ENCODE data around the gene ANKRD28. TPM values are rescaled to one million over a fixed set of nuclear protein-coding genes. Genes with fewer than 3 reads are reported as not detected.
A peak's percentile ranks its signal among the peaks of the same experiment; 100 is the strongest.

Gene ANKRD28
- total and polyA plus RNA-seq, 3 experiments from 2014 or later = 11.2 to 41.5 (median 40.2) TPM

- Mint-ChIP-seq H3K4me1 (peaks cover 0 to 4% (median 0%) of the 10 kb centered on the region in 3 donors), H3K27me3 (no peaks in the 10 kb centered on the region), H3K36me3 (peaks cover 6 to 66% (median 23%) of the 10 kb centered on the region in 3 donors), H3K4me3 (no peak overlapping the region), H3K27ac (no peak overlapping the region), H3K9me3 (no peaks in the 10 kb centered on the region)
- no peaks in the 10 kb centered on the region for H3K9me3 ChIP-seq (ENCODE audit: low read length)
- H3K4me3 ChIP-seq (ENCODE audit: low read length) = no peak overlapping the region
- ChIA-PET POLR2A (no interaction called here), CTCF (no interaction called here)
- H3K36me3 ChIP-seq (ENCODE audit: insufficient read depth, low read length) = peaks cover 7% of the 10 kb centered on the region
- DNase-seq = no peak
- H3K4me1 ChIP-seq (ENCODE audit: insufficient read depth, low read length) = no peaks in the 10 kb centered on the region
- H3K27ac ChIP-seq (ENCODE audit: low read depth, low read length) = no peak overlapping the region
- no peaks in the 10 kb centered on the region for H3K27me3 ChIP-seq (ENCODE audit: insufficient read depth, low read length, poor library complexity, severe bottlenecking)
Measured at GRCh38 chr3:15683253-15683652, 114.5 kb downstream of the ANKRD28 start.

GRCh38 chr3:15682561-15683185 lies 115.1 kb downstream of the ANKRD28 start:
- H3K9me3 ChIP-seq (ENCODE audit: low read length) = no peaks in the 10 kb centered on the region
- CTCF ChIA-PET = no interaction called here
- no peak overlapping the region for H3K4me3 Mint-ChIP-seq
- H3K27ac ChIP-seq (ENCODE audit: low read depth, low read length) = no peak overlapping the region
- peaks cover 6 to 70% (median 21%) of the 10 kb centered on the region in 3 donors for H3K36me3 Mint-ChIP-seq
- no peaks in the 10 kb centered on the region for H3K9me3 Mint-ChIP-seq
- H3K4me1 ChIP-seq (ENCODE audit: insufficient read depth, low read length) = no peaks in the 10 kb centered on the region
- H3K27me3 Mint-ChIP-seq = no peaks in the 10 kb centered on the region
- H3K4me1 Mint-ChIP-seq = peaks cover 0 to 4% (median 0%) of the 10 kb centered on the region in 3 donors
- H3K36me3 ChIP-seq (ENCODE audit: insufficient read depth, low read length) = peaks cover 12% of the 10 kb centered on the region
- no peak for DNase-seq
- no peak overlapping the region for H3K4me3 ChIP-seq (ENCODE audit: low read length)
- POLR2A ChIA-PET = no interaction called here
- H3K27me3 ChIP-seq (ENCODE audit: insufficient read depth, low read length, poor library complexity, severe bottlenecking) = no peaks in the 10 kb centered on the region
- no peak overlapping the region for H3K27ac Mint-ChIP-seq

GRCh38 chr3:15681668-15682067 lies 116.1 kb downstream of the ANKRD28 start:
- Histone ChIP-seq H3K4me3 (ENCODE audit: low read length) (no peak overlapping the region), H3K9me3 (ENCODE audit: low read length) (no peaks in the 10 kb centered on the region), H3K4me1 (ENCODE audit: insufficient read depth, low read length) (no peaks in the 10 kb centered on the region), H3K27ac (ENCODE audit: low read depth, low read length) (no peak overlapping the region), H3K27me3 (ENCODE audit: insufficient read depth, low read length, poor library complexity, severe bottlenecking) (no peaks in the 10 kb centered on the region), H3K36me3 (ENCODE audit: insufficient read depth, low read length) (peaks cover 17% of the 10 kb centered on the region)
- H3K36me3 Mint-ChIP-seq = peaks cover 6 to 71% (median 20%) of the 10 kb centered on the region in 3 donors
- H3K9me3 Mint-ChIP-seq = no peaks in the 10 kb centered on the region
- peaks cover 0 to 4% (median 0%) of the 10 kb centered on the region in 3 donors for H3K4me1 Mint-ChIP-seq
- no peaks in the 10 kb centered on the region for H3K27me3 Mint-ChIP-seq
- ChIA-PET CTCF (no interaction called here), POLR2A (no interaction called here)
- H3K4me3 Mint-ChIP-seq = no peak overlapping the region
- H3K27ac Mint-ChIP-seq = no peak overlapping the region
- DNase-seq = no peak

- Mint-ChIP-seq H3K4me1 (no peaks in the 10 kb centered on the region), H3K27ac (no peak overlapping the region), H3K36me3 (peaks cover 6 to 49% (median 10%) of the 10 kb centered on the region in 3 donors), H3K9me3 (no peaks in the 10 kb centered on the region), H3K27me3 (no peaks in the 10 kb centered on the region), H3K4me3 (no peak overlapping the region)
- H3K27ac ChIP-seq (ENCODE audit: low read depth, low read length) = no peak overlapping the region
- DNase-seq = no peak
- H3K4me3 ChIP-seq (ENCODE audit: low read length) = no peak overlapping the region
- H3K36me3 ChIP-seq (ENCODE audit: insufficient read depth, low read length) = peaks cover 15% of the 10 kb centered on the region
- H3K27me3 ChIP-seq (ENCODE audit: insufficient read depth, low read length, poor library complexity, severe bottlenecking) = no peaks in the 10 kb centered on the region
- H3K4me1 ChIP-seq (ENCODE audit: insufficient read depth, low read length) = no peaks in the 10 kb centered on the region
- ChIA-PET POLR2A (no interaction called here), CTCF (no interaction called here)
- no peaks in the 10 kb centered on the region for H3K9me3 ChIP-seq (ENCODE audit: low read length)
Measured at GRCh38 chr3:15679306-15679705, 118.5 kb downstream of the ANKRD28 start.

- no peaks in the 10 kb centered on the region for H3K27me3 Mint-ChIP-seq
- Histone ChIP-seq H3K9me3 (ENCODE audit: low read length) (no peaks in the 10 kb centered on the region), H3K27ac (ENCODE audit: low read depth, low read length) (no peak overlapping the region), H3K4me1 (ENCODE audit: insufficient read depth, low read length) (no peaks in the 10 kb centered on the region), H3K27me3 (ENCODE audit: insufficient read depth, low read length, poor library complexity, severe bottlenecking) (no peaks in the 10 kb centered on the region), H3K36me3 (ENCODE audit: insufficient read depth, low read length) (peaks cover 18% of the 10 kb centered on the region), H3K4me3 (ENCODE audit: low read length) (no peak overlapping the region)
- H3K4me3 Mint-ChIP-seq = no peak overlapping the region
- H3K27ac Mint-ChIP-seq = no peak overlapping the region
- POLR2A ChIA-PET = no interaction called here
- H3K4me1 Mint-ChIP-seq = no peaks in the 10 kb centered on the region
- DNase-seq = no peak
- no peaks in the 10 kb centered on the region for H3K9me3 Mint-ChIP-seq
- H3K36me3 Mint-ChIP-seq = peaks cover 7 to 35% (median 12%) of the 10 kb centered on the region in 3 donors
- CTCF ChIA-PET = no interaction called here
Measured at GRCh38 chr3:15676259-15676658, 121.5 kb downstream of the ANKRD28 start.

- Histone ChIP-seq H3K4me1 (ENCODE audit: insufficient read depth, low read length) (no peaks in the 10 kb centered on the region), H3K27me3 (ENCODE audit: insufficient read depth, low read length, poor library complexity, severe bottlenecking) (no peaks in the 10 kb centered on the region), H3K36me3 (ENCODE audit: insufficient read depth, low read length) (peaks cover 18% of the 10 kb centered on the region), H3K27ac (ENCODE audit: low read depth, low read length) (no peak overlapping the region), H3K9me3 (ENCODE audit: low read length) (no peaks in the 10 kb centered on the region), H3K4me3 (ENCODE audit: low read length) (no peak overlapping the region)
- ChIA-PET CTCF (no interaction called here), POLR2A (no interaction called here)
- no peak overlapping the region for H3K27ac Mint-ChIP-seq
- peaks cover 9 to 40% (median 20%) of the 10 kb centered on the region in 3 donors for H3K36me3 Mint-ChIP-seq
- H3K4me1 Mint-ChIP-seq = peaks cover 2 to 7% (median 6%) of the 10 kb centered on the region in 3 donors
- H3K27me3 Mint-ChIP-seq = no peaks in the 10 kb centered on the region
- H3K4me3 Mint-ChIP-seq = no peak overlapping the region
- no peaks in the 10 kb centered on the region for H3K9me3 Mint-ChIP-seq
- DNase-seq = no peak
Measured at GRCh38 chr3:15673536-15673935, 124.2 kb downstream of the ANKRD28 start.

- peak; percentile 29 to 72 (median 38) for DNase-seq
- peaks cover 18% of the 10 kb centered on the region for H3K4me1 ChIP-seq (ENCODE audit: insufficient read depth, low read length)
- H3K27ac ChIP-seq (ENCODE audit: low read depth, low read length) = no peak overlapping the region
- POLR2A ChIA-PET = interaction anchor here (1.0 kb wide), 1 partner anchor 66 kb away, joined by 3 read pairs; the partner anchor contains the start of genes BTD and HACL1
- no peaks in the 10 kb centered on the region for H3K9me3 ChIP-seq (ENCODE audit: low read length)
- Mint-ChIP-seq H3K4me1 (peaks cover 19 to 32% (median 26%) of the 10 kb centered on the region in 3 donors), H3K27me3 (no peaks in the 10 kb centered on the region), H3K4me3 (peak overlapping the region in 4 of 7 donors; percentile 6 to 46 (median 40)), H3K27ac (peak overlapping the region in 5 of 8 donors; percentile 32 to 72 (median 64)), H3K9me3 (peaks cover 0 to 3% (median under 1%) of the 10 kb centered on the region in 5 donors), H3K36me3 (peaks cover 17 to 30% (median 20%) of the 10 kb centered on the region in 3 donors)
- CTCF ChIA-PET = interaction anchor here (1.9 kb wide), 1 partner anchor 38 kb away, joined by 13 read pairs; no protein-coding TSS in a partner anchor
- no peaks in the 10 kb centered on the region for H3K27me3 ChIP-seq (ENCODE audit: insufficient read depth, low read length, poor library complexity, severe bottlenecking)
- H3K36me3 ChIP-seq (ENCODE audit: insufficient read depth, low read length) = no peaks in the 10 kb centered on the region
- peak overlapping the region; percentile 7 for H3K4me3 ChIP-seq (ENCODE audit: low read length)
Measured at GRCh38 chr3:15667484-15667883, 130.3 kb downstream of the ANKRD28 start.

GRCh38 chr3:15666277-15666676 lies 131.5 kb downstream of the ANKRD28 start:
- Histone ChIP-seq H3K9me3 (ENCODE audit: low read length) (no peaks in the 10 kb centered on the region), H3K27me3 (ENCODE audit: insufficient read depth, low read length, poor library complexity, severe bottlenecking) (no peaks in the 10 kb centered on the region), H3K4me1 (ENCODE audit: insufficient read depth, low read length) (peaks cover 18% of the 10 kb centered on the region), H3K4me3 (ENCODE audit: low read length) (no peak overlapping the region), H3K36me3 (ENCODE audit: insufficient read depth, low read length) (no peaks in the 10 kb centered on the region), H3K27ac (ENCODE audit: low read depth, low read length) (no peak overlapping the region)
- ChIA-PET POLR2A (no interaction called here), CTCF (interaction anchor here (1.9 kb wide), 1 partner anchor 36 kb away, joined by 13 read pairs; no protein-coding TSS in a partner anchor)
- H3K27ac Mint-ChIP-seq = peak overlapping the region in 1 of 8 donors; percentile 5
- H3K4me3 Mint-ChIP-seq = no peak overlapping the region
- H3K36me3 Mint-ChIP-seq = peaks cover 19 to 23% (median 20%) of the 10 kb centered on the region in 3 donors
- peaks cover 0 to 4% of the 10 kb centered on the region in 2 donors for H3K27me3 Mint-ChIP-seq
- no peak for DNase-seq
- H3K9me3 Mint-ChIP-seq = peaks cover 0 to 3% (median 2%) of the 10 kb centered on the region in 5 donors
- peaks cover 19 to 32% (median 26%) of the 10 kb centered on the region in 3 donors for H3K4me1 Mint-ChIP-seq
